Activated CD8-positive, alpha-beta memory T cell treated with anti-CD3 and anti-CD28 coated beads, Interleukin-2, amount 50 U/mL, for 24 hours (primary cell): Measurements from ENCODE around the gene CAPN15.

Source experiments
- DNase-seq: peaks from one replicate; pipeline ENCODE4 v3.0.0-alpha.2; 2020; ENCODE audit errors: extremely low read depth

CAPN15 gene

DNA sequence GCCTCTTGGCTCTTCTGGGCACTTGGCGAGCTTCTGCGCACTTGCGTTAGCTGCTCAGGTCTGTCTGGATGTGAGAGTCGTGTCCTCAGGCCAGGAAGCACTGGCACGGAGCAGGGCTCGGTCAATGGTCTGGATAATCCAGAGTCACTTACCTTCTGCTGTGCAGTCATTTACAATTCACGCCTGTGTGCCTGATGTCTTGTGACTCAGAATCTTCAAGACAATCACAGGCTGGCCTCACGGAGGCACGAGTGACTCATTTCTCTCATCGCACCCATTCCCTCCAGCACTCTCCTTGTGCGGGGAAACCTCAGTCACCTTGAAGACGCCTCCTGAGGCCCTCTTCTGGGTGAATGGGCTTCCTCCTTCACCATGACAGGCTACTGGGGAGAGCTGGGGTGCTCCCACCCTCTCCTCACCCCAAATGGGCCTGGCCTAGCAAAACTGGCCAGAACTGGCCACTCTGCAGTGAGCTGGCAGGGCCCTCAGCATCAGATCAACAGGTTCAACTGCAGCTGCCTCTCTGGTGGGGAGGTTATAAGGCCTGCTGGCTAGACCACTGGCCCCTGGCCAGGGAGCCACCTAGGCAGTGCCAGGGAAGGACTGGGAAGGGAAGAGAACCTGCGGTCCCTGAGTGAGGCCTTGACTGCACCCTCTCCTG lies 1.9 kb upstream of the CAPN15 start:
- DNase-seq, result peak; percentile 64

DNA sequence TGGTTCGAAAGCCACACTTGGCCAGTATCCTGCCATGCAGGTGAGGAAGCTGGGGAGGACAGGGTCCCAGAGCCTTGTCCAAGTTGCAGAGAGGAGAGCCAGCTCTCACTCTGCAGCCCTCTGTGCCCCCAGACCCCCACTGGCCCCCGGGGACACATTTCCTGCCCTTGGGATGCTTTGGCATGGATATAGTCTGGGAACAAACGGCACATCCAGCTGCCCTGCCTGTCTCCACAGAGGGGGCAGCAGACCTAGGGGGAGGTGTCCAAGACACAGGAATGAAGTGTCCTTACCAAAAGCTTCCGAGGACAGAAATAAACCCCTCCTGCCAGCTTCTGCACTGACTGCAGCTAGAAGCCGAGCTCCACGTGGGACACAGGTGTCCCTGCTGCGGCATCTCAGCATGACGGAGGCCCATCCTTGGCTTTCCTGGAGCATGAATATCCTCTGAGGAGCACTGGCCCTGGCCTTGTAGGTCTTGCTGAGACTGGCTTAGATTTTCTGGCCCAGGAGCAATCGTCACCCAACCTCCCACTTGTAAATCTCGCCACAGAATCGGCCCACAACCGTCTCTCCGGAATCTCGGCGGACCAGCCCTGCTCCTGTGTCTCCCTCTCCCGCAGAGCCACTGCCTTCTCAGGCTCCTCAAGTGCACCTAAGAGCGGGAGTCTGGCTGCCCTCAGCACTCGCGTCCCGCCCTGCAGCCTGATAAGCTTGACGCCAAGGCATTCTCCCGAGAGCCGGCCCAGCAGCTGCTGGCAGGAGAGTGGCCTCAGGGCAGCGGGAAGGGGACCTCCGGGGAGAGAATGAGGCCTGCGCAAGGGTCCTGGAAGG lies 1.1 kb upstream of the CAPN15 start:
- no peak for DNase-seq

- no peak for DNase-seq
Measured at GRCh38 chr16:528111-529011, 849 bp downstream of the CAPN15 start.

- DNase-seq, result no peak
Measured at GRCh38 chr16:529012-529575, 1.6 kb downstream of the CAPN15 start.

GRCh38 chr16:530111-530817 lies 2.8 kb downstream of the CAPN15 start:
- DNase-seq, result no peak

DNA sequence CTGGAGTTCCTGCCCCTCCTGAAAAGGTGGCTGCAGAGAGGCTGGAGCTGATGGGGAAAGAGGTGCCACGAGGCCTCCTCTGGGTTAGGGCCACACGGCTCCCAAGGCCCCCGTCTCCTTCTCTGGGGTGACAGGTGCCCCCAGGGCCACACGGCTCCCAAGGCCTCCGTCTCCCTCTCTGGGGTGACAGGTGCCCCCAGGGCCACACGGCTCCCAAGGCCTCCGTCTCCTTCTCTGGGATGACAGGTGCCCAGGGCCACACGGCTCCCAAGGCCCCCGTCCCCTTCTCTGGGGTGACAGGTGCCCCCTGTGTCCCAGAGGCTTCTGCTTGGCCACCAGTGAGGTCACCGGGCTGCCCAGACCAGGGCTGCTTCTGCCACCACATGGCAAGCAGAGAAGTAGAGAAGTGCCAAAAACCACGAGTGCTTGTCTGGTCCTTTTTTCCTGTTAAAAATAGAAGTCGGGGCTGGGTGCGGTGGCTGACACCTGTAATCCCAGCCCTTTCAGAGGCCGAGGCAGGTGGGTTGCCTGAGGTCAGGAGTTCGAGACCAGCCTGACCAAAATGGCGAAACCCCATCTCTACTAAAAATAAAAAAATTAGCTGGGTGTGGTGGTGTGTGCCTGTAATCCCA lies 4.1 kb downstream of the CAPN15 start:
- no peak for DNase-seq

DNA sequence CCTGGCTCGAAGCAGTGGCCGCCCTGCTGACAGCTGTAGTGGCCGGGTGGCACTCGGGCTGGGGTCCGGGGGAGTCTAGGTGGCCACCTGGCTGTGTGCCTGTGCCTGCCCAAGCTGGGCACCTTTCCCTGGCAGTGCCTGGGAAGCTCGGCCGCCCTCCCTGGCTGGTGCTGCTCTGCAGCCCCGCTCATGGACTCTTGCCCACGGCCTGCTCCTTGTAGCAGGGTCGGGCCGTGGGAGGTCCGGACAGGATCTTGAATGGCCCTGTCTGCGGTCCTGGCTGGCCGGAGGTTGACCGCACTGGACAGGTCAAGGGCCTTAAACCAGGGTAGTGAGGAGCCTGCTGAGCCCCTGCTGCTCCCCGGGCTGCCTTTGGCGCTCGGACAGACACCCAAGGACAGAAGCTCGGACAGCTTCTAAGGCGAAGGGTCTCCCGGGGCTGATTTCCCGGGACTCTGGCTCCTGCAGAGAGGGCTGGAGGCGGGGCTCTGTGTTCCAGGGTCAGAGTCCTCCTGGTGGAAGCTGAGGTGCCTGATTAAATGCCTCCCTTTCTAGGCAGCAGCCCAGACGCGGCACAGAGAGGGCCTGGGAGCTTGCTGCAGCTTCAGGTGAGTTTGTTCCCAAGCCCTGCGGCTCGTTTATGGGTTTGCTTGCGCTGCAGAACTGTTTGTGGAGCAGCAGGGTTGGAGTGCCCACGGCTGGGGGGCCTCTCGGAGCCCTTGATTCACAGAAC lies 6.0 kb downstream of the CAPN15 start:
- no peak for DNase-seq

DNA sequence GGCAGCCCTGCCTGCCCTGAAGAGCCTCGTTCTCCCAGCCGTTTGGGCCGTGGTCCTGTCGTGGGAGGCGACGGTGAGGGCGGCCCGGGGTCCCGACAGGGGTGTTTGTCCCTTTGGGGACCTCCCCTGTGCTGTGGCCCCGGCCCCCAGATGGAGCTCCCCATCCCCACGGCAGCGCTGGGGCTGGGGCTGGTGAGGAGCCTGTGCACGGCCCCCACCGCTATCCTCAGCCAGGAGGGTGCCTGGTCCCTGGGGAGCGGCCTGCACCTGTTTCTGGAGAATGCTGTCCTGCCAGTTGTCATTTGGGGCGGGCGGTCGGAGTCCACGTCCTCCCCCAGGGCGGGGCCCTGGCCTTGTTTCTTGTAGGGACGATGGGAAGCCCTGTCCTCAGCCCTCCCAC lies 6.6 kb downstream of the CAPN15 start:
- no peak for DNase-seq

- DNase-seq, result no peak
Measured at GRCh38 chr16:534856-535445, 7.4 kb downstream of the CAPN15 start.

DNA sequence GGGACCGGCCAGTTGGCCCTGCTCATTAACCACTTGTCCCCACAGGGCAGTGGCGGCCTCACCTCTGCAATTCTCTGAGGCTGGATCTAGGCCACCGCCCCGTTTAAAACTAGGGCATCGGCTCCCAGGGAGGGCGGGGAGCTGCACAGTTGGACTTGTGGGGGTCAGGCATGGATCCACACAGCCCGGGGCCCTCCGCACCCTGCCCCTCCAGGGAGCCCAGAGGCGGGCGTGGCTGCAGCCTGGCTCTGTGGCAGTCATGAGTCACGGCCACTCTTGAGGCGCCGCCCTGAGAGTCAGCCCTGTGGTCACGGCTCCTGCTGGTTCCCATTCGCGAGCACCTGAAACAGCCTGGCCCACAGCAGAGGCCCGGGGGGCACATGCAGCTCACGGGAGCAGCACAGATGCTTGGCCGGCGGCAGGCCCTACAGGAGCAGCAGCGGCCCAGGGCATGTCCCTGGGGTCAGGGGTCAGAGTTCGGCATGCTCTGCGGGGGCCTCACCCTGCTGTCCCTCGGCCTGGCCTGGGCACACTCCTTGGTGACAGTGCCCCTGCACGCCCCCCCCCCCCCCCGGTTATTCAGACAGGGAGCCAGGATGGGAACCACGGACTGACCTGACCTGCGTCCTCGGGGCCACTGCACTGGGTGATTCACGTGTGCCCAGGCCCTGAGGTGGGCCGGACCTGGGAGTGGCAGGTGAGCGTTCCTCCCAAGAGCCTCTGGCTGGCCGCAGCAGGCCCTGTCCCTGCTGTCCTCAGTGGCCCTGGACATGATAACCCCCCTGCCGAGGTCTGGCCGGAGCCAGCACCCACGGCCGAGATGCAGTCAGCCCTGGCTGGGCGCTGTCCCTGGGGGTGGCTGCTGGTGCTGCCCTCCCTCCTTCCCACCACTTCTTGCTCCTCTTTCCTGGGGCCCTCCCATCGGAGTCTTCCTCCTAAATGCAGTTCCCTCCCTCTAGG lies 8.2 kb downstream of the CAPN15 start:
- no peak for DNase-seq

- no peak for DNase-seq
Measured at GRCh38 chr16:536746-537145, 9.2 kb downstream of the CAPN15 start.

GRCh38 chr16:537415-538335 lies 10.2 kb downstream of the CAPN15 start:
- no peak for DNase-seq

DNA sequence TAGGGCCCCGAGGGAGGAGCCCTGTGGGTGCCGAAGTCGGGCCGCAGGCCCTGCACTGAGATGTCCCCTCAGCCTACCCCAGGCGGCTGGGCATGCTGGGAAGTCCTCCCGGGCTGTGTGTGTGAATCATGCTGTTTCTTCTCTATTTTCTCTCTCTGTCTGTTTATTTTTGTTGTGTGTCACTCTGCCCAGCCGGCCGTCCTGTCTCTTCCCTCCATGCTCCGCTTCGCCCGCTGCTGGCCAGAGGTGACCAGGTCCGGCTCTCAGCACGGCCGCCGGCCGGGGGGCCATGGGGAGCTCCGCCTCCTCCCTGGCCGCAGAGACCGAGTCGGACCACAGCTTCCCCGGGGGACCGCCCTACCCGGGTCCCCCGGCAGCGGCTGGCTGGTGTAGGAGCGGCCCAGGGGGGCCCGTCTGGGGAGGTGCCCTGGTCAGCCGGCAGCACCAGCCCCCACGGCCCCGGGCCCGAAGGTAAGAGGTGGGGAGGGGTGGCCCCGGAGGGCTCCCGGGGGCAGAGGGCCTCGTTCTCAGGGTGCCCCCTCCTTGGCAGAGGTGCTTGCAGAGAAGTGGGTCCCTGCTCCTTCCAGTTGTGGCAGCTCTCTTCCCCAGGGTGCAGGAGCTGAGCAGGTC lies 12.5 kb downstream of the CAPN15 start:
- no peak for DNase-seq

DNA sequence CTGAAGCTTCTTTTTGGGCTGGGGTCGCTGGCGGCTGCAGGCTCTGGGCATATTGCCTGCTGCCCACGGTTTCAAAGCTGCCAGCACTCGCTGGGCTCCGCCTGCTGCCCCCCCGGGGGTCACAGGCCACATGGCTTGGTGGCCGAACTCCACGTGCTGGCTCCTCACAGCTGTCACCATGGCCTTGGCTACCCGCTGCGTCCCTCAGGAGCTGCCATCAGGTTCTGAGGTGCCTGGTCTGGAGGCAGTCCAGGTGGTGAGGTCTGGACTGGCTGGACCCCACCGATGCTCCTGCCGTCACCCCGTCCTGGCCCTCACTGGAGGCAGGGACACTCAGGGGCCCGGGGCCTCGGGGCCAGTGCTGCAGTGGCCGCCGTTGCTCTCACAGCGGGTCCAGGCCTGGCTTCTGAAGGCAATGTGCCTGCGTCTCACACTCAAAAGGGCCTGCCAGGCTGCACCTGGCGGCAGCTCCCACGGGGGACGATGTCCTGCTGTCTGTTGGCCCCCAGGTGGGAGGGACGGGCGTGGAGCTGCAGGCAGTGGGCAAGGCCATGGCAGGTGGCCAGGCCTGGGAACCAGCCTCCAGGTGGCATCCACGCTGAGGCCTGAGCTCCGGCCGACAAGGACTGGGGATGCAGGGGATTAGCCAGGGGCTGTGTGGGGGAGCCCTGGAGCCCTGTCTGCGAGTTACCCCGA lies 13.3 kb downstream of the CAPN15 start:
- no peak for DNase-seq

GRCh38 chr16:543301-544164 lies 16.0 kb downstream of the CAPN15 start:
- no peak for DNase-seq
